OCI-LY7 (cell line): ENCODE data around the gene PDCD1. TPM values are rescaled to one million over a fixed set of nuclear protein-coding genes. Genes with fewer than 3 reads are reported as not detected.

ENCODE experiments used
- BruUV-seq: library from RNA; stranded (reverse); fragments of 400-500 nt; replicated peaks from 2 replicates; lab custom pipeline; 2021; lab: Mats Ljungman, UMichigan
- CTCF ChIA-PET: fragments of 300-600 bp; sonication (Branson Sonifier 250); formaldehyde crosslinking; loops from one replicate; lab custom pipeline; 2022; ENCODE audit warnings: antibody characterized with exemption; ENCODE audit not compliant: unreplicated experiment; lab: Charles Lee
- POLR2A ChIA-PET: fragments of 300-600 bp; sonication (Branson Sonifier 250); formaldehyde crosslinking; loops from one replicate; lab custom pipeline; 2022; ENCODE audit warnings: antibody characterized with exemption; lab: Charles Lee
- DNase-seq: peaks from one replicate; pipeline ENCODE4 v3.0.0-alpha.2; 2015; ENCODE audit warnings: low spot score
- H2AFZ ChIP-seq: fragments of 200-600 bp; sonication (generic), shearing (Covaris generic); 2 replicates; pipeline ENCODE4 v1.6.1; 2014; ENCODE audit warnings: mild to moderate bottlenecking, antibody characterized with exemption, low read length, moderate library complexity
- H3K27ac ChIP-seq: fragments of 200-600 bp; sonication (generic); 2 replicates; pipeline ENCODE4 v1.5.1; 2014; ENCODE audit warnings: mixed run types, low read depth, mild to moderate bottlenecking, moderate library complexity, low read length, inconsistent platforms; ENCODE audit not compliant: poor library complexity, severe bottlenecking
- H3K36me3 ChIP-seq: fragments of 200-600 bp; sonication (generic); 2 replicates; pipeline ENCODE4 v1.6.1; 2014; ENCODE audit warnings: mild to moderate bottlenecking, antibody characterized with exemption, low read length, moderate library complexity, mixed read lengths; ENCODE audit not compliant: insufficient read depth
- H3K4me1 ChIP-seq: fragments of 200-600 bp; sonication (generic); 2 replicates; pipeline ENCODE4 v1.5.1; 2014; ENCODE audit warnings: mild to moderate bottlenecking, low read length; ENCODE audit not compliant: insufficient read depth, poor library complexity, severe bottlenecking
- H3K4me2 ChIP-seq: fragments of 200-600 bp; sonication (generic); 2 replicates; pipeline ENCODE4 v1.6.1; 2014; ENCODE audit warnings: mild to moderate bottlenecking, low read length
- H3K4me3 ChIP-seq: fragments of 200-600 bp; sonication (generic); 2 replicates; pipeline ENCODE4 v1.5.1; 2014; ENCODE audit warnings: mild to moderate bottlenecking, low read depth, low read length; ENCODE audit not compliant: poor library complexity, severe bottlenecking
- H3K79me2 ChIP-seq: fragments of 200-600 bp; sonication (generic); 2 replicates; pipeline ENCODE4 v1.6.1; 2016; ENCODE audit warnings: low read depth, mild to moderate bottlenecking, low read length, moderate library complexity, mixed read lengths; ENCODE audit not compliant: insufficient read depth
- H3K9me2 ChIP-seq: fragments of 200-600 bp; sonication (generic); 2 replicates; pipeline ENCODE4 v1.6.1; 2016; ENCODE audit warnings: mild to moderate bottlenecking, low read length, mixed read lengths; ENCODE audit not compliant: insufficient read depth
- H3K9me3 ChIP-seq: fragments of 200-600 bp; sonication (generic); 2 replicates; pipeline ENCODE4 v1.6.1; 2014; ENCODE audit warnings: mild to moderate bottlenecking, mixed run types, low read length, mixed read lengths
- H4K20me1 ChIP-seq: fragments of 200-600 bp; sonication (generic); 2 replicates; pipeline ENCODE4 v1.6.1; 2014; ENCODE audit warnings: mild to moderate bottlenecking, antibody characterized with exemption, low read length, moderate library complexity, mixed read lengths; ENCODE audit not compliant: insufficient read depth
- EZH2phosphoT487 ChIP-seq: fragments of 200-600 bp; sonication (generic); IDR thresholded peaks from 2 replicates; pipeline ENCODE4 v1.6.1; 2018; ENCODE audit warnings: low read depth, borderline replicate concordance, mild to moderate bottlenecking, mixed run types, antibody characterized with exemption, low read length, moderate library complexity, mixed read lengths
- intact Hi-C: fragments of 100-400 bp; cut with micrococcal nuclease; formaldehyde crosslinking; loops from one replicate; pipeline ENCODE4 v1.10.0; 2022; ENCODE audit not compliant: unreplicated experiment
- total RNA-seq, 2 experiments: library from RNA; depleted of rRNA in 1 of 2; stranded (reverse); fragments of >200 nt in 1 of 2; shearing (Covaris generic) in 1 of 2; gene quantifications; 2 replicates each; pipeline ENCODE4 v1.2.3, GENCODE V29; 2014 to 2022
- TF ChIP-seq, protein P1 (sequence below): fragments of 200-600 bp; sonication (generic); conservative IDR thresholded peaks from 2 replicates; pipeline ENCODE4 v1.5.1; 2014; ENCODE audit warnings: mild to moderate bottlenecking, antibody characterized with exemption, low read length, moderate library complexity, mixed read lengths

Gene PDCD1
- total RNA-seq, 2 experiments from 2014 or later = not detected

- POLR2A ChIA-PET = no interaction called here
- peaks cover 7% of the 10 kb centered on the region; the same call in 1 of the 2 replicates for H3K36me3 ChIP-seq
- no peak overlapping the region for H3K4me3 ChIP-seq
- TF ChIP-seq, protein P1, sequence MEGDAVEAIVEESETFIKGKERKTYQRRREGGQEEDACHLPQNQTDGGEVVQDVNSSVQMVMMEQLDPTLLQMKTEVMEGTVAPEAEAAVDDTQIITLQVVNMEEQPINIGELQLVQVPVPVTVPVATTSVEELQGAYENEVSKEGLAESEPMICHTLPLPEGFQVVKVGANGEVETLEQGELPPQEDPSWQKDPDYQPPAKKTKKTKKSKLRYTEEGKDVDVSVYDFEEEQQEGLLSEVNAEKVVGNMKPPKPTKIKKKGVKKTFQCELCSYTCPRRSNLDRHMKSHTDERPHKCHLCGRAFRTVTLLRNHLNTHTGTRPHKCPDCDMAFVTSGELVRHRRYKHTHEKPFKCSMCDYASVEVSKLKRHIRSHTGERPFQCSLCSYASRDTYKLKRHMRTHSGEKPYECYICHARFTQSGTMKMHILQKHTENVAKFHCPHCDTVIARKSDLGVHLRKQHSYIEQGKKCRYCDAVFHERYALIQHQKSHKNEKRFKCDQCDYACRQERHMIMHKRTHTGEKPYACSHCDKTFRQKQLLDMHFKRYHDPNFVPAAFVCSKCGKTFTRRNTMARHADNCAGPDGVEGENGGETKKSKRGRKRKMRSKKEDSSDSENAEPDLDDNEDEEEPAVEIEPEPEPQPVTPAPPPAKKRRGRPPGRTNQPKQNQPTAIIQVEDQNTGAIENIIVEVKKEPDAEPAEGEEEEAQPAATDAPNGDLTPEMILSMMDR = no peak
- no peak for TF ChIP-seq EZH2phosphoT487
- no peak overlapping the region for H3K27ac ChIP-seq
- CTCF ChIA-PET = no interaction called here
- no peaks in the 10 kb centered on the region for H3K79me2 ChIP-seq
- DNase-seq = no peak
- H3K4me2 ChIP-seq = no peak overlapping the region
- no peaks in the 10 kb centered on the region for H3K9me2 ChIP-seq
- intact Hi-C loops = no loop called here
- no peak overlapping the region for H2AFZ ChIP-seq
- H4K20me1 ChIP-seq = no peaks in the 10 kb centered on the region
- no TSS peak for BruUV-seq
- H3K9me3 ChIP-seq = no peaks in the 10 kb centered on the region
- no peaks in the 10 kb centered on the region for H3K4me1 ChIP-seq
Observed at GRCh38 chr2:241895712-241896641, 37.3 kb upstream of the PDCD1 start.

DNA sequence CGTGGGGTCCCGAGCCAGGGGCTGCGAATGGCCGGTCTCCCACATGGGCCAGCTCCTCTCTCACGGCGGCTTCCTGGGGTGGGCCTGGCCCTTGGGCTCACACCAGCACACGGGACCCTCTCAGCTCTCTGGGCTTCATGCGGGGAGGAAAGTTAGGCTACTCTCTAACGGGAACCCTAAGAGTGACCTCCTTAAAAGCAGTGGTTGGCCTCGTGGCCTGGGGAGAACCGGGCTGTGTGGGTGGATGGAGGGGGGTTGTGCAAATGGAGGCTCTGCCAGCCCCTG is 36.7 kb upstream of the PDCD1 start:
- no TSS peak for BruUV-seq
- Histone ChIP-seq H2AFZ (no peak overlapping the region), H3K9me3 (no peaks in the 10 kb centered on the region), H4K20me1 (no peaks in the 10 kb centered on the region), H3K79me2 (no peaks in the 10 kb centered on the region), H3K4me3 (no peak overlapping the region), H3K4me2 (no peak overlapping the region), H3K4me1 (no peaks in the 10 kb centered on the region), H3K36me3 (peaks cover 7% of the 10 kb centered on the region; the same call in 1 of the 2 replicates), H3K9me2 (no peaks in the 10 kb centered on the region), H3K27ac (no peak overlapping the region)
- intact Hi-C loops = no loop called here
- DNase-seq = no peak
- POLR2A ChIA-PET = no interaction called here
- no peak for TF ChIP-seq EZH2phosphoT487
- TF ChIP-seq, protein P1 = no peak
- CTCF ChIA-PET = no interaction called here
